Mammary epithelial cell (primary cell): ENCODE data around the gene SRGAP1.

Source experiments
- EZH2 ChIP-seq: IDR thresholded peaks from 2 replicates; pipeline ENCODE4 v1.6.1; 2012; ENCODE audit warnings: low read length, inconsistent platforms, borderline replicate concordance
- TF ChIP-seq, protein P1 (sequence below), 2 donors: IDR thresholded peaks in 1 of 2; conservative IDR thresholded peaks in 1 of 2; 2 replicates each; pipeline ENCODE4 v1.5.1; 2011 to 2012; ENCODE audit warnings: inconsistent platforms in 2 of 2, low read length in 2 of 2, mild to moderate bottlenecking in 2 of 2, control low read depth in 1 of 2, low read depth in 1 of 2; ENCODE audit not compliant: insufficient read depth in 1 of 2; ENCODE audit errors: extremely low read depth in 1 of 2

DNA sequence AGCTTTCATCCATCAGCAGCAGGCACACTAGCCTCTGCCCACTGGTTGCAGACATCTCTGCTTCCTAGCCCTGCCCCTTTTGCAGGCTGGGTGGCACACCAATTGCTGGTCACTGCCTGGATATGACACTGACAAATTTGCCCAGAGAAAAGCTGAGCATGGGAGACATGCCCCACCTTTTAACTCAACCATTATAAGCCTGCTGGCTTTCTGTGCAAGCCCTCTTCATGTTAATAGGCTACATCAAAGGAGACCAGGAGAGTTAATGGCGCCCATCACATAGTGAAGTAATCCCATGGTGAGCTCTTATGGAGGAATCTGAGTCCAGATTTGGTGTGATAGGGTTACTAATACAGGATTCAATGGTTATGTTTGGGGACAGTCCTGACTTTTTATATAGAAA lies 238.4 kb downstream of the SRGAP1 start:
- TF ChIP-seq, protein P1, sequence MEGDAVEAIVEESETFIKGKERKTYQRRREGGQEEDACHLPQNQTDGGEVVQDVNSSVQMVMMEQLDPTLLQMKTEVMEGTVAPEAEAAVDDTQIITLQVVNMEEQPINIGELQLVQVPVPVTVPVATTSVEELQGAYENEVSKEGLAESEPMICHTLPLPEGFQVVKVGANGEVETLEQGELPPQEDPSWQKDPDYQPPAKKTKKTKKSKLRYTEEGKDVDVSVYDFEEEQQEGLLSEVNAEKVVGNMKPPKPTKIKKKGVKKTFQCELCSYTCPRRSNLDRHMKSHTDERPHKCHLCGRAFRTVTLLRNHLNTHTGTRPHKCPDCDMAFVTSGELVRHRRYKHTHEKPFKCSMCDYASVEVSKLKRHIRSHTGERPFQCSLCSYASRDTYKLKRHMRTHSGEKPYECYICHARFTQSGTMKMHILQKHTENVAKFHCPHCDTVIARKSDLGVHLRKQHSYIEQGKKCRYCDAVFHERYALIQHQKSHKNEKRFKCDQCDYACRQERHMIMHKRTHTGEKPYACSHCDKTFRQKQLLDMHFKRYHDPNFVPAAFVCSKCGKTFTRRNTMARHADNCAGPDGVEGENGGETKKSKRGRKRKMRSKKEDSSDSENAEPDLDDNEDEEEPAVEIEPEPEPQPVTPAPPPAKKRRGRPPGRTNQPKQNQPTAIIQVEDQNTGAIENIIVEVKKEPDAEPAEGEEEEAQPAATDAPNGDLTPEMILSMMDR (conservative IDR thresholded peaks at IDR 0.05 in 1 of 2, IDR thresholded peaks at IDR 0.05 in 1 of 2; ENCODE audit: extremely low read depth in 1 of 2, insufficient read depth in 1 of 2, low read depth in 1 of 2, low read length in 2 of 2), result no peak
- no peak for TF ChIP-seq EZH2
